Left hindlimb (tissue), 1 donor: ENCODE data around the gene ZNF652.

Experiments used
- DNase-seq: peaks from one replicate; pipeline ENCODE4 v3.0.0-alpha.2; 2018

The ZNF652 gene

GRCh38 chr17:49356320-49356719 is 5.7 kb downstream of the ZNF652 start:
- DNase-seq = no peak

- DNase-seq = no peak
Measured at GRCh38 chr17:49353607-49354006, 8.4 kb downstream of the ZNF652 start.

- DNase-seq = no peak
Measured at GRCh38 chr17:49352587-49353154, 9.4 kb downstream of the ZNF652 start.

DNA sequence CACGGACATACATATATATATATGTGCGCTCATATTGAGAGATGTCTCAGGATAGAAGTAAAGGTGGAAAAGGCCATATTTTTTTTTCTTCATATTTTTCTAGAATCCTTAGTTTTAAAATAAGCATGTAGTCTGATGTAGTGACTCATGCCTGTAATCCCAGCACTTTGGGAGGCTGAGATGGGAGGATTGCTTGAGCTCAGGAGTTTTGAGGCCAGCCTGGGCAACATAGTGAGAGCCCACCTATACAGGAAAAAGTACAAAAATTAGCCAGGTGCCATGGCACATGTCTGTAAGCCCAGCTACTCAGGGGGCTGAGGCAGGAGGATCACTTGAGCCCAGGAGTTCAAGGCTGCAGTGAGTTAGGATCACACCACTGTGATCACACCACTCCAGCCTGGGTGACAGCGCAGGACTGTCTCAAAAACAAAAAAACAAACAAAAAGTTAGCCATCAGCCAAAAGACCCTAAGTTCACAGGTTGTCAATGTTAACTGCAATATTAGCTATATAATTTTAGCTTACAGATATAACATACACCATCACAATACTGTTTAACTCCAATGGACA is 10.4 kb downstream of the ZNF652 start:
- no peak for DNase-seq

- no peak for DNase-seq
Measured at GRCh38 chr17:49349541-49349940, 12.5 kb downstream of the ZNF652 start.

DNA sequence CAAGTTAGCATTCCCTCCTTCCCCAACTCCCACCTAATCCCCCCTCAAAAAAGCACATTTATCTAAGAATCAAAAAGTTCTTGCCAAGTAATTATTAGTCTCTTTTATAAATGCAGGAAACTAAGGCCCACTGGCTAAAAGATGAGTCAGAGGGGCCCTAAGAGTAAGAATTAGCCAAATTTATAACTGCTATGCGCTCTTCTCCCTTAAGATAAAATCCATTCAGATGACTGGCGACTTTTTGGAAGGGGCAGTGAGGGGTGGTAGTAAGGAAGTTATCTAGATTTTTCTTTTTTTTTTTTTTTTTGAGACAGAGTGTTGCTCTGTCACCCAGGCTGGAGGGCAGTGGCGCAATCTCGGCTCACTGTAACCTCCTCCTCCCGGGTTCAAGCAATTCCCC is 17.1 kb downstream of the ZNF652 start:
- no peak for DNase-seq

DNA sequence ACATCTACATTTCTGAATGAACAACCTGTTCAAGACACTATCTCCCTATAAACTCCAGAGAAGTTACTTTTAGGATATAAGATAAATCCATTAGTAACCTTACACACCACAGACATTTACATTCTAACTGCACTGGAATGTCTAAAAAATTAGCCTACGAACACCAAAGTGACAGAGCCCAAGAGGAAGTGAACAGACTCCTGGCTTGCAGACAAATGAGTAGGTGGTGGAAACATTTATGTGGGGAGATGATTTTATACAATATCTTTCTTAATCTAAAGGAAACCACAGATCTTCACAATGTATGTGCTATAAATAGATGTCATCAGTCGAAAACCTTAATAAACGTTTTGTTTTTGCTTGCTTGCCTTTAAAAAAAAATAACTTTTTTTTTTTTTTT is 18.8 kb downstream of the ZNF652 start:
- DNase-seq = no peak

- no peak for DNase-seq
Measured at GRCh38 chr17:49342575-49342936, 19.5 kb downstream of the ZNF652 start.

GRCh38 chr17:49341356-49341755 is 20.7 kb downstream of the ZNF652 start:
- DNase-seq = no peak

GRCh38 chr17:49339354-49339753 is 22.7 kb downstream of the ZNF652 start:
- DNase-seq = no peak

DNA sequence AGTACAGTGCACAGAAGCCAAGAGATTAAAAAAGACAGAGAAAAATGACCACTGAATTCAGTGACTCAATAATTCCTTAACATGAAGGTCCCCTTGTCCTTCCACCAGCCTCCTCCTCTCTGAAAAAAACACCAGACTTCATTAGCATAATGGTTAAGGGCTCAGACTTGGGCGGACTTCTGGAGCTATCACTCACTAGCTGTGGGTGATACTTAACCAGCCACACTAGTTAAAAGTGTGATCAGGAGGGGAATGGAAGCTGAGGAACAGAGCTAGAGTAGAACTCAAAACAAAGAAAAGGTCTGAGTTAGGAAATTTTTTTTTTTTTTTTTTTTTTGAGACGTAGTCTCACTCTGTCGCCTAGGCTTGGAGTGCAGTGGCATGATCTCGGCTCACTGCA is 23.2 kb downstream of the ZNF652 start:
- no peak for DNase-seq

- no peak for DNase-seq
Measured at GRCh38 chr17:49337884-49338283, 24.2 kb downstream of the ZNF652 start.

DNA sequence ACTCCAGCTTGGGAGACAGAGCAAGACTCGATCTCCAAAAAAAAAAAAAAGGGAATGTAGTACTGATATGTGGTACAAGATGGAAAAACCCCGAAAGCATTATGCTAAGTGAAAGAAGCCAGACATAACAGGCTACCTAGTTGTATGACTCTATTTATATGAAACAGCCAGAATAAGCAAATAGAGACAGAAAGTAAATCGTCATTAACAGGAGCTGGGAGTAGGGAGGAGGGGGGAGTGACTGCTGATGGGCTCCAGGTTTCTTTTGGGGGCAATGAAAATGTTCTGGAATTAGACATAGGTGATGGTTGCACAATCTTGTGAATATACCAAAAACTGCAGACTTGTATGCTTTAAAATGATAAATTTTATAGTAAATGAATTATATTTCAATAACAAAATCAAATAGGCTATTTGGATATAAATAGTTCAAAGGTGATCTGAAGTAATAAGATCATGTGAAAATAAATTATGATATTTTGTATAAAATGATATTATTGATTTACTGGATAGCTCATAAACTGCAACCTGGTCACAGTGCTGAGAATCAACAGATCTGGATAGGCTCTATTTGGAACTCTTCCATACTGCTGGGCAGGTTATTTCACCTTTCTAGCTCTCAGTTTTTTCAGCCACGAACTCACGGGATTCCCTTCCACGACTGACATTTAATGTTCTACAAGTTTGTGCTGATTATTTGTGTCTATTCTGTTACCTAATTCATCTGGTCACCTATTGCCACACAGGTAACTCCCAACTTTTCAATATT is 27.1 kb downstream of the ZNF652 start:
- DNase-seq = no peak

DNA sequence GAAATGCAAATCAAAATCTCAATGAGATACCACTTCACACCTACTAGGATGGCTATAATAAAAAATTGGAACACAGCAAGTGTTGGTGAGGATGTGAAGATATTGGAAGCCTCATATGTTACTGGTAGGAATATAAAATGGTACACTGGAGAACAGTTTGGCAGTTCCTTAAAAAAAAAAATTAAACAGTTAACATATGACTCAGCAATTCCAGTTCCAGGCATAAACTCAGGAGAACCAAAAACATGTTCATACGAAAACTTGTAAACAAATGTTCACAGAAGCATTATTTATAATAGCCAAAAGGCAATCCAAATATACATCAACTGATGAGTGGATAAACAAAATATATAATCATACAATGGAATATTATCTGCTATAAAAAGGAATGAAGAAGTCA is 28.2 kb downstream of the ZNF652 start:
- no peak for DNase-seq

DNA sequence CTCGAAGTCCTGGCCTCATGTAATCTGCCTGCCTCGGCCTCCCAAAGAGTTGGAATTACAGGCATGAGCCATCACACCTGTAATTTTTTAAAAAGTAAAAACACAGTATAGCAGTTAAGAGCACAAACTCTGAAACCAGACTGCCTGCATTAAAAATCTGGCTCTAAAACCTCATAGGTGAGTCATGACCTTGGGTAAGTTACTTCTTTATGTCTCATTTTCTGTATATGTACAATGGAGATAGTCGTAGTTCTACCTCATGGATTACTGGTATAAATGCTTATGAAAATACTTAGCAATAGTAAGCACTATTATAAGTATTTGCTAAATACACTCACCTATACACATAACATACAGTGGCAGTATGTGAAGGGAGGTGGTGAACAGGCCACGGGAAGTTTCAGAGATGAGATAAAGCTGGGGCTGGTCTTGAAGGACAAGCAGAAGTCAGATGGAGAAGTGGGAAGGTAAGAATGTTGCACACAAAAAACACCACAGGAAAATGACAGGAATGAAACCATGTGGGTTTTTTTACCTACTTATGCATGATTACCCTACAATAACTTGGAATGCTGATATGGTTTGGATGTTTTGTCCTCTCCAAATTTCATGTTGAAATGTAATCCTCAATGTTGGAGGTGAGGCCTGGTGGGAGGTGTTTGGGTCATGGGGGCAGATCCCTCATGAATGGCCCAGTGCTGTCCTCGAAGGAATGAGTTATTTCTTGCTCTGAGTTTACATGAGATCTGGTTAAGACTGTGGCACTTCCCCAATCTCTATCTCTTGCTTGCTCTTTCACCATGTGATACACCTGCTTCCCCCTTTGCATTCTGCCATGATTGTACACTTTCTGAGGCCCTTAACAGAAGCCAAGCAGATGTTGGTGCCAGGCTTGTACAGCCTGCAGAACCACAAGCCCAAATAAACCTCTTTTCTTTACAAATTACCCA is 33.9 kb downstream of the ZNF652 start:
- no peak for DNase-seq

DNA sequence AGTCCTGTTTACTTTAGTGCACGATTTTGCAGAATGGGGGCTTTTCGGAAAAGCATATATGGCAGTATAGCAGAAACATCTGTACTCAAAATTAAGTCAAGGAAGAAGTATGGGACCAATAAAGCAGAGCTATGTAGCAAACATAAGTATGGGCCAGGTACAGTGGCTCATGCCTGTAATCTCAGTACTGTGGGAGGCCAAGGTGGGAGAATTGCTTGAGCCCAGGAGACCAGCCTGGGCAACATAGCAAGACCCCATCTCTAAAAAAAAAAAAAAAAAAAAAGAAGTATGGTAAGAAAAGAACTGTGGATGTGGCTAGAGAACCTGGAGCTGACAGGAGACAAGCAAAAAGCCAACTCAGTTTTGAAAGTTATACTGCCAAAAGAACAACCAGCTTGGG is 36.1 kb downstream of the ZNF652 start:
- DNase-seq = no peak

DNA sequence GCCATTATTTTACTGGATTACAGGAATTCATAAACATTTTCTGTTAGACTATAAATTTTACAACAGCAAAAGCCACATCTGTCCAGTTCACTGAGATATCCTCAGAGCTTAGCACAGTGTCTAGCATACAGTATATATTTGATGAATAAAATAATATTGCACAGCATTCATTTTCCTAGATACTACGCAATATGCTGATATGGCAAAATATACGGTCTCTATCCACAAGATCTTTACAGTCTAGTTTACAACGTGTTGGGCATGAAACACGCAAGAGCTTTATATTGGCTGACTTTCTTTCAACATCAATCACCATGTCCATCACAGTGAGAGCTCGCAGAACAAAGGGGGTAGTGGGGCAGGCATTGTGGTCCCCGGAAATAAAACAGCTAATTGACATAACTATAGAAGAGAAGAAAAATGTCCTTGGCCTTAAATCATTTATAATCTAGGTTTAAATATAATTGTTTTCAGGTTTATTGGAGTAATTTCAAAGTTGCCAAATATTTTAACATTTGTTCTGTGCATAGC is 43.5 kb downstream of the ZNF652 start:
- no peak for DNase-seq

DNA sequence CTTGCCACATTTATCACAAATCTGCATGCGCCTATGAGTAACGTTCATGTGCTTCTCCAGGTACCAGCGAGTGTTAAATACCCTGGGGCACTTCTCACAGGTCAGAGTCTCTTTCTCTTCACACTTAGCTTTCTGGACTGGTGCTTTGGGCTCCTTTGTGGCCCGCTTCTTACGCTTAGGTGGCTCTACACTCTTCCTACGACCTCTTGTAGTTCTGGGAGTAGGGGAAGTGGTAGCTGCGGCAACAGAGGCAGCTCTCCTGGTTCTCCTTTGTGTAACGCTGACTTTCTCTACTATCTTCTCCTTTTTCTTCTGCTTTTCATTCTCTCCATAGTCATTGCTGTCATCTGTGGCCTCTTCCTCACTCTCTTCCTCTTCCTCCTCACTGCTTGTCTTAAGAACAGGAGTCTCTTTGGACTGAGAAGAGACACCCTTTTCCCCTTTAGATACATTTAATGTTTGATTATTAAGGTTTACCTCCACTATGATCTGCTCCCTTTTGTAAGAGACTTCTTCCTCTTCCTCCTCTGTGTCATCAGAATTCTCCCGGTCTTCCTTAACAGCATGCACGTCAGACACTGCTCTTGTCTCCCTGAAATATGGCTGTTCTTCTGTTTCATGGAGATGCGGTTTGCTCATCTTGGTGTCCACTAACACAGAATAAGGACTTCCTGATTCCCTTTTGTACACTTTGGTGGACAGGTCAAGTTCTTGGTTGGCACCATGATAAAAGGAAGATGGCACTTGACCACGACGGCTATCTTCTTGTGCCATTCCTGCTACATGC is 45.0 kb downstream of the ZNF652 start:
- DNase-seq = no peak

- DNase-seq = no peak
Measured at GRCh38 chr17:49316258-49316570, 45.8 kb downstream of the ZNF652 start.

GRCh38 chr17:49315551-49316257 is 46.3 kb downstream of the ZNF652 start:
- DNase-seq = peak; percentile 64

GRCh38 chr17:49312722-49313121 is 49.3 kb downstream of the ZNF652 start:
- no peak for DNase-seq

- no peak for DNase-seq
Measured at GRCh38 chr17:49299996-49300395, 62.1 kb downstream of the ZNF652 start.
